CD4-positive, CD25-positive, alpha-beta regulatory T cell (primary cell): ENCODE results near the gene KIR3DL3. TPM values are rescaled to one million over a fixed set of nuclear protein-coding genes. Genes with fewer than 3 reads are reported as not detected.
"Not testable (repeated sequence)": the region's sequence is repeated elsewhere in the genome, so short reads cannot be mapped to it uniquely, and the experiment has no call there.

ENCODE experiments used
- ATAC-seq, 2 donors: fragments of 150-1000 bp; cut with Tn5 transposase; one replicate each; pipeline ENCODE4 v1.10.0; 2021; ENCODE audit warnings: low read depth in 2 of 2, moderate number of reproducible peaks in 2 of 2, moderate library complexity in 1 of 2
- DNase-seq, 3 donors: peaks; one replicate each; pipeline versions ENCODE4 v3.0.0 to v3.0.0-alpha.2; 2012 to 2022; ENCODE audit warnings: mixed read lengths in 1 of 3
- H3K27ac ChIP-seq: one replicate; pipeline ENCODE4 v1.7.0; 2013; ENCODE audit warnings: mild to moderate bottlenecking, low read length; ENCODE audit not compliant: insufficient read depth, poor library complexity, severe bottlenecking
- H3K27me3 ChIP-seq: one replicate; pipeline ENCODE4 v1.7.0; 2013; ENCODE audit warnings: low read length; ENCODE audit not compliant: control insufficient read depth, insufficient read depth
- H3K36me3 ChIP-seq: one replicate; pipeline ENCODE4 v1.7.0; 2013; ENCODE audit warnings: mild to moderate bottlenecking, low read length, moderate library complexity; ENCODE audit not compliant: control insufficient read depth, insufficient read depth
- H3K4me1 ChIP-seq: 2 replicates; pipeline ENCODE4 v1.7.0; 2013; ENCODE audit warnings: mild to moderate bottlenecking, low read length; ENCODE audit not compliant: insufficient read depth, control insufficient read depth, poor library complexity, severe bottlenecking
- H3K4me3 ChIP-seq: one replicate; pipeline ENCODE4 v1.7.0; 2013; ENCODE audit warnings: low read depth, mild to moderate bottlenecking, low read length, moderate library complexity
- H3K9me3 ChIP-seq, 2 experiments: 1 replicate in 1 of 2; 2 replicates in 1 of 2; pipeline ENCODE4 v1.7.0; 2013; ENCODE audit warnings: low read length in 2 of 2, mild to moderate bottlenecking in 1 of 2, moderate library complexity in 1 of 2; ENCODE audit not compliant: control insufficient read depth in 2 of 2
- H3K27ac Mint-ChIP-seq, 3 donors: one replicate each; pipeline ENCODE4 v1.8.0; 2020 to 2022; ENCODE audit warnings: mild to moderate bottlenecking in 3 of 3, mixed read lengths in 3 of 3, moderate library complexity in 2 of 3
- H3K27me3 Mint-ChIP-seq: one replicate; pipeline ENCODE4 v1.8.0; 2022; ENCODE audit warnings: mild to moderate bottlenecking, mixed read lengths
- H3K36me3 Mint-ChIP-seq: one replicate; pipeline ENCODE4 v1.8.0; 2020; ENCODE audit warnings: mixed read lengths
- H3K4me1 Mint-ChIP-seq, 4 donors: one replicate each; pipeline ENCODE4 v1.8.0; 2020 to 2022; ENCODE audit warnings: mixed read lengths in 4 of 4, mild to moderate bottlenecking in 1 of 4
- H3K4me3 Mint-ChIP-seq, 4 donors: one replicate each; pipeline ENCODE4 v1.8.0; 2020 to 2022; ENCODE audit warnings: mild to moderate bottlenecking in 4 of 4, mixed read lengths in 4 of 4, moderate library complexity in 3 of 4
- H3K9me3 Mint-ChIP-seq, 7 donors: one replicate each; pipeline ENCODE4 v1.8.0; 2020 to 2022; ENCODE audit warnings: mixed read lengths in 7 of 7, mild to moderate bottlenecking in 3 of 7, moderate library complexity in 2 of 7
- polyA plus RNA-seq, 4 donors: library from polyadenylated mRNA; unstranded; fragments of 300-500 nt; fragmentation: Illumina TruSeq; gene quantifications; one replicate each; pipeline ENCODE4 v1.2.3, GENCODE V29; 2021
- total RNA-seq: library from RNA; stranded (reverse); gene quantifications from one replicate; pipeline ENCODE4 v1.2.3, GENCODE V29; 2022

The KIR3DL3 gene
- total RNA-seq (not detected), polyA plus RNA-seq (not detected)

DNA sequence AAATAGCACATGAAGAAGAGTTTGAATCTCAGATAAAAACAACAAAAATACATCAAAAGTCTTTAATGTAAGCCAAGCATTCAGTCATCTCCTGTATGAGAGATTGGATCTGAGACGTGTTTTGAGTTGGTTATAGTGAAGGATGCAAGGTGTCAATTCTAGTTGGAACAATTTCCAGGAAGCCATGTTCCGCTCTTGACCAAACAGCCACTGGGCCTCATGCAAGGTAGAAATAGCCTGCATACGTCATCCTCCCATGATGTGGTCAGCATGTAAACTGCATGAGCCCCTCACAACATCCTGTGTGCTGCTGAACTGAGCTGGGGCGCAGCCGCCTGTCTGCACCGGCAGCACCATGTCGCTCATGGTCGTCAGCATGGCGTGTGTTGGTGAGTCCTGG is at the start of gene KIR3DL3:
KIR3DL3 (plus strand) TSS at position 301 of the 400 bp plus-strand sequence; CDS start at position 356, 55 bp downstream.
- Histone ChIP-seq H3K36me3 (no peaks in the 10 kb centered on the region), H3K27ac (no peak within 1 kb of the TSS), H3K4me3 (no peak within 1 kb of the TSS), H3K27me3 (peaks cover 3% of the 10 kb centered on the region), H3K9me3 (peaks cover 10 to 12% of the 10 kb centered on the region in 2 experiments), H3K4me1 (no peaks in the 10 kb centered on the region)
- no peak for ATAC-seq
- H3K9me3 Mint-ChIP-seq = peaks cover 0 to 30% (median 6%) of the 10 kb centered on the region in 7 donors
- no peak within 1 kb of the TSS for H3K4me3 Mint-ChIP-seq
- no peak within 1 kb of the TSS for H3K27ac Mint-ChIP-seq
- peaks cover 3% of the 10 kb centered on the region for H3K36me3 Mint-ChIP-seq
- DNase-seq = no peak
- no peaks in the 10 kb centered on the region for H3K27me3 Mint-ChIP-seq
- no peaks in the 10 kb centered on the region for H3K4me1 Mint-ChIP-seq

DNA sequence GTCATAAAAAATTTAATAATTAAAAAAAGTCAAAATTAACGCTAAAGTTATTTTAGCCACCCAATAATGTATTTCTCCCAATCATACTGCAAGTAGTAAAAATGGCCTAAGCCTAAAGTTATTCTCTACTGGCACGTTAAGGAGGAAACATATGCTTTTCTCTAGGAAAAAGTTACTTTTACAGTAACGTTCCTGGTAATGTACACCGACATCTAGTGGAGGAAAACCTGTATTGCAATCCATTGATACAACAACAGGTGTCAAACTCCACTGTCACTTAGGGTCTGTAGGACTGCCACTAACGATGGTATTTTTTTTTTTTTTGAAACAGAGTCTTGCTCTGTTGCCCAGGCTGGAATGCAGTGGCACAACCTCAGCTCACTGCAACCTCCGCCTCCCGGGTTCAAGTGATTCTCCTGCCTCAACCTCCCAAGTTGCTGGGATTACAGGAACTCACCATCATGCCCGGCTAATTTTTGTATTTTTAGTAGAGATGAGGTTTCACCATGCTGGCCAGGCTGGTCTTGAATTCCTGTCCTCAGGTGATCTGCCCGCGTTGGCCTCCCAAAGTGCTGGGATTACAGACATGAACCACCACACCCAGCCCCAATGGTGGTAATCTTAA is 47.9 kb upstream of the KIR3DL3 start:
- H3K9me3 ChIP-seq, H3K27me3 Mint-ChIP-seq, H3K9me3 Mint-ChIP-seq, H3K4me1 ChIP-seq, H3K36me3 ChIP-seq, H3K4me3 ChIP-seq, H3K27ac Mint-ChIP-seq, H3K27me3 ChIP-seq, H3K4me3 Mint-ChIP-seq, H3K36me3 Mint-ChIP-seq, H3K4me1 Mint-ChIP-seq, H3K27ac ChIP-seq: not testable (repeated sequence)
- ATAC-seq (peak in 1 of 2 donors; percentile 44), DNase-seq (peak in 2 of 3 donors; percentile 27 to 46)

GRCh38 chr19:54677217-54677616 is 47.0 kb upstream of the KIR3DL3 start:
- ATAC-seq = no peak
- H3K9me3 Mint-ChIP-seq = peaks cover 0 to 2% (median 0%) of the 10 kb centered on the region in 7 donors
- no peaks in the 10 kb centered on the region for H3K27me3 ChIP-seq
- no peaks in the 10 kb centered on the region for H3K4me1 ChIP-seq
- H3K36me3 Mint-ChIP-seq = no peaks in the 10 kb centered on the region
- H3K27me3 Mint-ChIP-seq = peaks cover 9% of the 10 kb centered on the region
- H3K4me3 ChIP-seq = no peak overlapping the region
- H3K9me3 ChIP-seq = no peaks in the 10 kb centered on the region
- no peak overlapping the region for H3K27ac Mint-ChIP-seq
- no peak overlapping the region for H3K27ac ChIP-seq
- H3K36me3 ChIP-seq = no peaks in the 10 kb centered on the region
- no peak overlapping the region for H3K4me3 Mint-ChIP-seq
- DNase-seq = no peak
- H3K4me1 Mint-ChIP-seq = peaks cover 0 to 5% (median 0%) of the 10 kb centered on the region in 4 donors

GRCh38 chr19:54681596-54681995 is 42.6 kb upstream of the KIR3DL3 start:
- ATAC-seq, H3K27ac Mint-ChIP-seq, H3K27me3 Mint-ChIP-seq, DNase-seq, H3K27ac ChIP-seq, H3K4me3 Mint-ChIP-seq, H3K4me3 ChIP-seq, H3K9me3 Mint-ChIP-seq, H3K36me3 ChIP-seq, H3K27me3 ChIP-seq, H3K9me3 ChIP-seq, H3K4me1 Mint-ChIP-seq, H3K4me1 ChIP-seq, H3K36me3 Mint-ChIP-seq: not testable (repeated sequence)

DNA sequence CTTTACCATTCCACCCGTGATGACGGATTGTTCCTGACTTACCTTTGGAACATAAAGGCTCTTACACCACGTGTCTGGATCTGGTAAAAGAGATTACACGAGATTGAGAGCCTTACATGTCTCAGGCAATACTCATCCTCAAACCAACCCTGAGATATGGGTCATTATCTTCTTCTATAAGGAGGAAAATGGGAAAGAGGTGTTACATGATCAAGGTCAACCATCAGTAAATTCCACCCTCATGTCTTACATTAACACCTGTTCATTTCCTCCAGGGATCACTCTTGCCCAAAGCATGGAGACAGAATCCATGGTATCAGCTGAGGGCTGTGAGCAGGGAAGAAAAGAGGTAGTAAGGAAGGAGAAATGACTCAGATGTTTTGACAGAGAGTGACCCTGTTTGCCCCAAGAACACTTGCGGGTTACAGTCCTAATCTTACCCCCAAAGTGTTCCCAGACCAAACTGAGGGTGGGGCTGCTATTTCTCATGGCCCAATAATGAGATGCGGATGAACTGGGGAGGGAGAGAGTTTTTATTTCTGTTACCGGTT is 41.9 kb upstream of the KIR3DL3 start:
- no peak overlapping the region for H3K4me3 Mint-ChIP-seq
- H3K27ac ChIP-seq = no peak overlapping the region

GRCh38 chr19:54684527-54684926 is 39.7 kb upstream of the KIR3DL3 start:
- peaks cover under 1% of the 10 kb centered on the region for H3K27me3 ChIP-seq
- no peaks in the 10 kb centered on the region for H3K4me1 ChIP-seq
- Mint-ChIP-seq H3K27ac (no peak overlapping the region), H3K9me3 (peaks cover 0 to 2% (median 0%) of the 10 kb centered on the region in 7 donors), H3K36me3 (no peaks in the 10 kb centered on the region), H3K27me3 (peaks cover 10% of the 10 kb centered on the region), H3K4me1 (no peaks in the 10 kb centered on the region), H3K4me3 (no peak overlapping the region)
- H3K27ac ChIP-seq = no peak overlapping the region
- no peaks in the 10 kb centered on the region for H3K36me3 ChIP-seq
- no peak for DNase-seq
- H3K9me3 ChIP-seq = no peaks in the 10 kb centered on the region
- no peak for ATAC-seq
- no peak overlapping the region for H3K4me3 ChIP-seq

More for the DNA sequence above, 41.9 kb upstream of the KIR3DL3 start:
- H3K36me3 Mint-ChIP-seq = no peaks in the 10 kb centered on the region
- peaks cover 6% of the 10 kb centered on the region for H3K27me3 Mint-ChIP-seq
- H3K9me3 ChIP-seq = no peaks in the 10 kb centered on the region
- DNase-seq (no peak), ATAC-seq (no peak)
- no peak overlapping the region for H3K4me3 ChIP-seq
- no peak overlapping the region for H3K27ac Mint-ChIP-seq
- no peaks in the 10 kb centered on the region for H3K27me3 ChIP-seq
- peaks cover 0 to 2% (median 0%) of the 10 kb centered on the region in 7 donors for H3K9me3 Mint-ChIP-seq
- H3K4me1 ChIP-seq = no peaks in the 10 kb centered on the region
- no peaks in the 10 kb centered on the region for H3K36me3 ChIP-seq
- H3K4me1 Mint-ChIP-seq = no peaks in the 10 kb centered on the region

- Mint-ChIP-seq H3K9me3 (no peaks in the 10 kb centered on the region), H3K27ac (no peak overlapping the region), H3K4me3 (no peak overlapping the region), H3K27me3 (peaks cover 21% of the 10 kb centered on the region), H3K4me1 (peaks cover 0 to 4% (median 0%) of the 10 kb centered on the region in 4 donors), H3K36me3 (no peaks in the 10 kb centered on the region)
- Histone ChIP-seq H3K4me3 (no peak overlapping the region), H3K27me3 (peaks cover 4% of the 10 kb centered on the region), H3K36me3 (no peaks in the 10 kb centered on the region), H3K9me3 (no peaks in the 10 kb centered on the region), H3K4me1 (no peaks in the 10 kb centered on the region), H3K27ac (no peak overlapping the region)
- ATAC-seq (no peak), DNase-seq (no peak)
Observed at GRCh38 chr19:54691582-54692297, 32.5 kb upstream of the KIR3DL3 start.

DNA sequence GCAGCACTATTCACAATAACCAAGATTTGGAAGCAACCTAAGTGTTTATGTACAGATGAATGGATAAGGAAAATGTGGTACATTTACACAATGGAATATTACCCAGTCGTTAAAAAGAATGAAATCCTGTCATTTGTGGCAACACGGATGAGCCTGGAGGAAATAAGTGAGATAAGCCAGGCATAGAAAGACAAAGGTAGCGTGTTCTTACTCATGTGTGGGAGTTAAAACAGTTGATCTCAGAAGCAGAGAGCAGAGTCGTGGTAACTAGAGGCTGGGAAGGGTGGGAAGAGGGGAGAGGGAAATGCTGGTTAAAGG is 32.0 kb upstream of the KIR3DL3 start:
- Histone ChIP-seq H3K36me3 (no peaks in the 10 kb centered on the region), H3K9me3 (no peaks in the 10 kb centered on the region), H3K4me1 (no peaks in the 10 kb centered on the region), H3K4me3 (no peak overlapping the region), H3K27ac (no peak overlapping the region), H3K27me3 (peaks cover 4% of the 10 kb centered on the region)
- DNase-seq (no peak), ATAC-seq (no peak)
- Mint-ChIP-seq H3K27me3 (peaks cover 21% of the 10 kb centered on the region), H3K36me3 (no peaks in the 10 kb centered on the region), H3K4me3 (no peak overlapping the region), H3K4me1 (peaks cover 0 to 4% (median 0%) of the 10 kb centered on the region in 4 donors), H3K9me3 (no peaks in the 10 kb centered on the region), H3K27ac (no peak overlapping the region)
